Measurements from ENCODE around the gene CAPZA1. TPM values are rescaled to one million over a fixed set of nuclear protein-coding genes. Genes with fewer than 3 reads are reported as not detected.
"Not testable (repeated sequence)": the region's sequence is repeated elsewhere in the genome, so short reads cannot be mapped to it uniquely, and the experiment has no call there.

Gene CAPZA1
- total and polyA plus RNA-seq, 2 of the 8 experiments (the other 6 are each of a cell fraction or from before 2014, with no cell fraction given), result 48.9 to 107 TPM

DNA sequence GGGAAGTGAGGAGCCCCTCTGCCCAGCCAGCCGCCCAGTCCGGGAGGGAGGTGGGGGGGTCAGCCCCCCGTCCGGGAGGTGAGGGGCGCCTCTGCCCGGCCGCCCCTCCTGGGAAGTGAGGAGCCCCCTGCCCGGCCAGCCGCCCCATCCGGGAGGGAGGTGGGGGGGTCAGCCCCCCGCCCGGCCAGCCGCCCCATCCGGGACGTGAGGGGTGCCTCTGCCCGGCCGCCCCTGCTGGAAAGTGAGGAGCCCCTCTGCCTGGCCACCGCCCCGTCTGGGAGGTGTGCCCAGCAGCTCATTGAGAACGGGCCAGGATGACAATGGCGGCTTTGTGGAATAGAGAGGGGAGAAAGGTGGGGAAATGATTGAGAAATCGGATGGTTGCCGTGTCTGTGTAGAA lies 20.8 kb downstream of the CAPZA1 start:
- H3K56ac ChIP-seq (replicated peaks; ENCODE audit: insufficient read length, low read depth, low read length); H3K27me3 ChIP-seq (replicated peaks in 1 of 4; ENCODE audit: control insufficient read depth in 3 of 4, extremely low read depth in 1 of 4, insufficient read depth in 3 of 4, low read length in 3 of 4); H3K4me3 ChIP-seq (ENCODE audit: extremely low read depth in 1 of 4, insufficient read depth in 2 of 4, low read depth in 3 of 4, low read length in 4 of 4); DNase-seq (ENCODE audit: low read depth in 1 of 2, low spot score in 2 of 2); CTCF ChIA-PET (ENCODE audit: partially characterized antibody); FAIRE-seq; H4K20me1 ChIP-seq (replicated peaks in 1 of 2; ENCODE audit: control insufficient read depth in 1 of 2, insufficient read depth in 2 of 2, low read length in 2 of 2); H3K4ac ChIP-seq (replicated peaks; ENCODE audit: insufficient read length, low read depth, low read length); H3K14ac ChIP-seq (ENCODE audit: insufficient read length); H3K27ac ChIP-seq (ENCODE audit: low read depth, low read length); H2BK15ac ChIP-seq (ENCODE audit: low read length); H4K91ac ChIP-seq (replicated peaks; ENCODE audit: insufficient read length, low read length); H3K36me3 ChIP-seq (ENCODE audit: control insufficient read depth in 2 of 4, insufficient read depth in 4 of 4, low read length in 3 of 4); H2BK120ac ChIP-seq (replicated peaks; ENCODE audit: low read depth, low read length); POLR2A ChIA-PET (ENCODE audit: partially characterized antibody); H3K23ac ChIP-seq (ENCODE audit: insufficient read length); H3K18ac ChIP-seq (ENCODE audit: extremely low read depth, low read length); H4K8ac ChIP-seq (ENCODE audit: extremely low read depth, insufficient read depth, low read length); H2AFZ ChIP-seq (ENCODE audit: low read length); H3K79me1 ChIP-seq (ENCODE audit: low read depth, low read length); H3K9me3 ChIP-seq (ENCODE audit: insufficient read depth in 2 of 2, low read depth in 1 of 2, low read length in 1 of 2); H2BK12ac ChIP-seq (ENCODE audit: low read depth, low read length); H3K4me2 ChIP-seq (ENCODE audit: insufficient read depth in 1 of 2, low read depth in 2 of 2, low read length in 2 of 2); H2BK20ac ChIP-seq (ENCODE audit: low read length); H3K23me2 ChIP-seq (ENCODE audit: low read depth, low read length); H2BK5ac ChIP-seq (ENCODE audit: low read depth, low read length); H4K5ac ChIP-seq (ENCODE audit: insufficient read length, low read depth, low read length); H3K4me1 ChIP-seq (replicated peaks in 1 of 4; ENCODE audit: control insufficient read depth in 3 of 4, insufficient read depth in 4 of 4, low read length in 3 of 4); H3K9ac ChIP-seq (replicated peaks in 1 of 4; ENCODE audit: extremely low read depth in 1 of 4, low read depth in 3 of 4, low read length in 3 of 4); H2AK5ac ChIP-seq (ENCODE audit: low read depth, low read length): not testable (repeated sequence)
- peaks cover 12 to 77% of the 10 kb centered on the region in 2 experiments for H3K79me2 ChIP-seq (ENCODE audit: control insufficient read depth in 1 of 2, insufficient read depth in 2 of 2, low read length in 2 of 2)
- 98% methylated on average over 5 of the region's 23 CpGs; no CpG with 5 or more reads in 1 of the 2 experiments for WGBS, 2 experiments (ENCODE audit: extremely low coverage in 1 of 2, insufficient coverage in 1 of 2, insufficient read length in 1 of 2, insufficient replicate concordance in 2 of 2, low coverage in 1 of 2, low lambda C conversion rate in 2 of 2, missing lambda C conversion rate in 1 of 2)
